NT2/D1 (cell line): ENCODE results near the gene PSMD8.
"Not testable (repeated sequence)": the region's sequence is repeated elsewhere in the genome, so short reads cannot be mapped to it uniquely, and the experiment has no call there.

Experiments used
- SUZ12 ChIP-seq: IDR thresholded peaks from 2 replicates; pipeline ENCODE4 v1.6.1; 2011; ENCODE audit not compliant: insufficient read length, insufficient read depth; ENCODE audit errors: extremely low read depth
- YY1 ChIP-seq: IDR thresholded peaks from 2 replicates; pipeline ENCODE4 v1.6.1; 2011; ENCODE audit not compliant: insufficient read length, insufficient read depth

GRCh38 chr19:38362946-38363688, 11.3 kb upstream of the PSMD8 start:
- not testable (repeated sequence) for TF ChIP-seq SUZ12, YY1
